ENCODE measurements around the gene SLC30A3.

Gene SLC30A3

GRCh38 chr2:27212626-27213471 lies 50.0 kb downstream of the SLC30A3 start:
- TF ChIP-seq SIN3A (IDR thresholded peaks at IDR 0.05; ENCODE audit: borderline replicate concordance, insufficient read depth, low read length) (no peak), POLR2AphosphoS5 (IDR thresholded peaks at IDR 0.05; ENCODE audit: low read depth, low read length) (no peak), FOXP2 (optimal IDR thresholded peaks at IDR 0.05; ENCODE audit: borderline replicate concordance, extremely low read depth, extremely low read length, insufficient read depth) (no peak), TAF1 (IDR thresholded peaks at IDR 0.05; ENCODE audit: borderline replicate concordance, insufficient read depth, low read length) (no peak)

- TF ChIP-seq SIN3A (IDR thresholded peaks at IDR 0.05; ENCODE audit: borderline replicate concordance, insufficient read depth, low read length) = no peak
- TF ChIP-seq POLR2AphosphoS5 (IDR thresholded peaks at IDR 0.05; ENCODE audit: low read depth, low read length) = peak; percentile 95
- peak; percentile 50 for TF ChIP-seq FOXP2 (optimal IDR thresholded peaks at IDR 0.05; ENCODE audit: borderline replicate concordance, extremely low read depth, extremely low read length, insufficient read depth)
- peak; percentile 96; the same call in 1 of the 2 replicates for TF ChIP-seq TAF1 (IDR thresholded peaks at IDR 0.05; ENCODE audit: borderline replicate concordance, insufficient read depth, low read length)
Measured at GRCh38 chr2:27211943-27212625, 50.8 kb downstream of the SLC30A3 start, which contains the start of the genes ATRAID and SLC5A6. Gene ATRAID, plus strand, starts transcription at chr2:27212041. Its CDS starts 328 bp downstream, at chr2:27212369. Gene SLC5A6, minus strand, starts transcription at chr2:27212268. Its CDS starts 4,618 bp downstream, at chr2:27207650.

GRCh38 chr2:27211241-27211942 lies 51.5 kb downstream of the SLC30A3 start:
- TF ChIP-seq POLR2AphosphoS5 (IDR thresholded peaks at IDR 0.05; ENCODE audit: low read depth, low read length) (no peak), TAF1 (IDR thresholded peaks at IDR 0.05; ENCODE audit: borderline replicate concordance, insufficient read depth, low read length) (peak; percentile 16; the same call in 1 of the 2 replicates), FOXP2 (optimal IDR thresholded peaks at IDR 0.05; ENCODE audit: borderline replicate concordance, extremely low read depth, extremely low read length, insufficient read depth) (peak; percentile 3), SIN3A (IDR thresholded peaks at IDR 0.05; ENCODE audit: borderline replicate concordance, insufficient read depth, low read length) (0 out of 2 replicates have a peak, but pooled peaks have one; percentile 24)
- TF ChIP-seq, protein P1, sequence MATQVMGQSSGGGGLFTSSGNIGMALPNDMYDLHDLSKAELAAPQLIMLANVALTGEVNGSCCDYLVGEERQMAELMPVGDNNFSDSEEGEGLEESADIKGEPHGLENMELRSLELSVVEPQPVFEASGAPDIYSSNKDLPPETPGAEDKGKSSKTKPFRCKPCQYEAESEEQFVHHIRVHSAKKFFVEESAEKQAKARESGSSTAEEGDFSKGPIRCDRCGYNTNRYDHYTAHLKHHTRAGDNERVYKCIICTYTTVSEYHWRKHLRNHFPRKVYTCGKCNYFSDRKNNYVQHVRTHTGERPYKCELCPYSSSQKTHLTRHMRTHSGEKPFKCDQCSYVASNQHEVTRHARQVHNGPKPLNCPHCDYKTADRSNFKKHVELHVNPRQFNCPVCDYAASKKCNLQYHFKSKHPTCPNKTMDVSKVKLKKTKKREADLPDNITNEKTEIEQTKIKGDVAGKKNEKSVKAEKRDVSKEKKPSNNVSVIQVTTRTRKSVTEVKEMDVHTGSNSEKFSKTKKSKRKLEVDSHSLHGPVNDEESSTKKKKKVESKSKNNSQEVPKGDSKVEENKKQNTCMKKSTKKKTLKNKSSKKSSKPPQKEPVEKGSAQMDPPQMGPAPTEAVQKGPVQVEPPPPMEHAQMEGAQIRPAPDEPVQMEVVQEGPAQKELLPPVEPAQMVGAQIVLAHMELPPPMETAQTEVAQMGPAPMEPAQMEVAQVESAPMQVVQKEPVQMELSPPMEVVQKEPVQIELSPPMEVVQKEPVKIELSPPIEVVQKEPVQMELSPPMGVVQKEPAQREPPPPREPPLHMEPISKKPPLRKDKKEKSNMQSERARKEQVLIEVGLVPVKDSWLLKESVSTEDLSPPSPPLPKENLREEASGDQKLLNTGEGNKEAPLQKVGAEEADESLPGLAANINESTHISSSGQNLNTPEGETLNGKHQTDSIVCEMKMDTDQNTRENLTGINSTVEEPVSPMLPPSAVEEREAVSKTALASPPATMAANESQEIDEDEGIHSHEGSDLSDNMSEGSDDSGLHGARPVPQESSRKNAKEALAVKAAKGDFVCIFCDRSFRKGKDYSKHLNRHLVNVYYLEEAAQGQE (IDR thresholded peaks at IDR 0.05; ENCODE audit: insufficient read depth in 1 of 2, low read depth in 2 of 2, low read length in 2 of 2) = no peak

- TF ChIP-seq TAF1 (IDR thresholded peaks at IDR 0.05; ENCODE audit: borderline replicate concordance, insufficient read depth, low read length) = no peak
- no peak for TF ChIP-seq FOXP2 (optimal IDR thresholded peaks at IDR 0.05; ENCODE audit: borderline replicate concordance, extremely low read depth, extremely low read length, insufficient read depth)
- TF ChIP-seq POLR2AphosphoS5 (IDR thresholded peaks at IDR 0.05; ENCODE audit: low read depth, low read length) = no peak
- TF ChIP-seq SIN3A (IDR thresholded peaks at IDR 0.05; ENCODE audit: borderline replicate concordance, insufficient read depth, low read length) = no peak
- TF ChIP-seq, protein P1 (IDR thresholded peaks at IDR 0.05; ENCODE audit: insufficient read depth in 1 of 2, low read depth in 2 of 2, low read length in 2 of 2) = no peak
Measured at GRCh38 chr2:27209621-27210401, 53.0 kb downstream of the SLC30A3 start.

- no peak for TF ChIP-seq POLR2AphosphoS5 (IDR thresholded peaks at IDR 0.05; ENCODE audit: low read depth, low read length)
- TF ChIP-seq TAF1 (IDR thresholded peaks at IDR 0.05; ENCODE audit: borderline replicate concordance, insufficient read depth, low read length) = no peak
- no peak for TF ChIP-seq SIN3A (IDR thresholded peaks at IDR 0.05; ENCODE audit: borderline replicate concordance, insufficient read depth, low read length)
- TF ChIP-seq, protein P1 (IDR thresholded peaks at IDR 0.05; ENCODE audit: insufficient read depth in 1 of 2, low read depth in 2 of 2, low read length in 2 of 2) = no peak
- TF ChIP-seq FOXP2 (optimal IDR thresholded peaks at IDR 0.05; ENCODE audit: borderline replicate concordance, extremely low read depth, extremely low read length, insufficient read depth) = no peak
Measured at GRCh38 chr2:27208486-27209050, 54.3 kb downstream of the SLC30A3 start.

All from PFSK-1 (cell line).